Urothelium cell line (cell line): ENCODE results near the gene TMEM54.
A peak's percentile ranks its signal among the peaks of the same experiment; 100 is the strongest.

ENCODE experiments used
- DNase-seq: peaks from one replicate; pipeline ENCODE4 v3.0.0; 2011; ENCODE audit warnings: low spot score, mixed read lengths
- FAIRE-seq: peaks from 2 replicates; lab custom pipeline; 2011; peaks lifted over from hg19 to GRCh38; lab: Jason Lieb, UNC

TMEM54 gene

DNA sequence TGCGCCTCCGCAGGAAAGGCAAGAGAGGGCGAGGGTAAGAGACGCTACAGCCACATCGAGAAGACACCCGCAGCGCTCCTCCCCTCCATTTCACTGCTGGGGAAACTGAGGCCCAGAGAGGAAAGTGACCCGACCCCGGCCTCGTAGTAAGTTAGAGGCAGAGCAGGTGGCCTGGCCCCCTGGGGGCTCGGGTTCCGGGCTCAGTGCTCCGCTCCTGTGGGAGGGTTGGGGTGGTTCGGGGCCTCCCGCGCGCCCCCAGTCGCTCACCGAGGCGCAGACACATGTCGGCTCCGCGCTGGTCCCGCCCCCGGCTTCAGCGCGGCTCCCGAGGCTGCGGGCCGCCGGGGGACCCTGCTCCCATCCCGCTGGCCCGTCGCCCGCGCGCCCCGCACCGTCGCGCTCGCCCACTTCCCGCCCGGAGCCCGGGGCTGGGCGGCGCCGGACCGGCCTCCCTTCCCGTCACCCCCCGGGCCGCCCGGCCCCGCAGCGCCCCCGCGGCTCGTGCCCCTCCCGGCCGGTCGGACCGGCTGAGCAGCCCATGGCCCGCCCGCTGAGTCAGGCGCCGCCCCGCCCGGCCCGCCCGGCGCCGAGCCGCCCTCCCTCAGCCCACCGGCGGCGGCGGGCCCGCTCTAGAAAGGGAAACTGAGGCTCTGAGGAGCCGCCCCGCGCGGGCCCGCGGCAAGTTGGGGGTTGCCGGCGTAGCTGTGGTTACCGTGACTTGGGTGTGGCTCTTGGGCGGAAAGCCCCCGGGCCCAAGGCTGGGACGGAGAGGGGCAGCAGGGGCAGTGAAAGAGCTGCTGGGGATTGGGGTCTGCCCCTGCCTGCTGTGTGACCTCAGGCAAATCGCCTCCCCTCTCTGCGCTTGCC is at the start of gene TMEM54:
TMEM54 (minus strand) TSS at position 434 of the 867 bp plus-strand sequence; CDS start at position 283, 151 bp downstream.
- DNase-seq (peak; percentile 83), FAIRE-seq (peak; percentile 42)

DNA sequence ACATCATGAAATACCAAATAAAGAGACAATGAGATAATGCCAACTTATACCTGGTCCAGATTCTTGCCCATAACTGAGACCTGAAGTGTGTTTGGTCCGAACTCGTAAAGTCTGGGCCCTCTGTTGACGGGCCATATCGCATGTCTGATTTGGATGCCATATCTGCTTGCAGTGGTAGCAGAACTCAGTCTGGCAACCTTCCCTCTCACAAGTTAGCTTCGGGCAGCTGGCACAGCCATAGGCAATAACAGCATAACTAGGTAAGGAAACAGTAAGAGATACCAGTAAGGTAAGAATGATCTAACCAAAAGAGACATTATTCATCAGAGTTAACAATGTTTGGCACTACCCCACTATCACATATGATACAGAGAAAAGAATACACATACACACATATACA is 48.3 kb upstream of the TMEM54 start:
- FAIRE-seq (no peak), DNase-seq (no peak)

DNA sequence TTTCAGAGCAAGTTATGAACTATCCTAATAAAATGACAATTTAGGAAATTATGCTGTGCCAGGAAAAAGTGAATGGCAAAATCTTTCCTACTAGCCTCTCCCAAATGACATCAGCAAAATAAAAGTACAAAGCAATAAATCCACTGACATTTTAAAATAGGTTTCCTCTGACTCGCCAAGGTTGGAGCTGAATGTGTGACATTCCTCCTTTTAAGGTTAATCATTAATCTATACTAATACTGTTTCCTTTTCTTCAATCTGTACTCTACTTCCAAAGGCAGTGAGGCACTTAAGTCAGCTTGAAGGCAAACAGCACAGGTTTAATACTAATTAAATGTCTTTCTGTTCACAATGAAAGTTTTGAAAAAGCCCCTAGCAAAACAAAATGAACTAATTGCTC is 47.7 kb upstream of the TMEM54 start:
- FAIRE-seq (no peak), DNase-seq (no peak)

GRCh38 chr1:32948390-32948722 is 47.2 kb upstream of the TMEM54 start:
- FAIRE-seq (no peak), DNase-seq (no peak)

GRCh38 chr1:32947669-32948389 is 46.6 kb upstream of the TMEM54 start:
- no peak for DNase-seq
- FAIRE-seq, result no peak

- FAIRE-seq (no peak), DNase-seq (no peak)
Measured at GRCh38 chr1:32946413-32946812, 45.2 kb upstream of the TMEM54 start.

- DNase-seq (no peak), FAIRE-seq (no peak)
Measured at GRCh38 chr1:32944180-32944579, 43.0 kb upstream of the TMEM54 start.

GRCh38 chr1:32939655-32940371 is 38.6 kb upstream of the TMEM54 start:
- DNase-seq, result no peak
- no peak for FAIRE-seq

DNA sequence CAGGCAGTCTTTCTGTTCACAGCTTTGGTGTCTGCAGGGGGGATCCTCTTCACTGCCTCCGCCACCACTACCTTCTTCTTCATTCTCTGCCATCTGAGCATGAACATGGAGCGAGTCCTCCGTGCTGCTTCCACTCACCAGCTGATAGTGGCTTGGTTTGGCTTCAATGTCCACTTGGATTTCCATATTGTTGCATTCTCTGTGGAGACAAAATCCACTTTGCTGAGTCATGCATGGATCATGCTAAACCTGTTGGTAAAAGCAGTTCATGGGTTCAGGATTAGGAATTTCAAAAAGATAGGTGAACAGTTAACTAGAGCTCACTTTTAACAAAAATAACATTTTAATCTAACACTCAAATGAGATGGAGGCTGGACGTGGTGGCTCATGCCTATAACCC is 35.9 kb upstream of the TMEM54 start:
- no peak for DNase-seq
- no peak for FAIRE-seq

GRCh38 chr1:32934535-32934934 is 33.3 kb upstream of the TMEM54 start:
- FAIRE-seq (no peak), DNase-seq (no peak)

DNA sequence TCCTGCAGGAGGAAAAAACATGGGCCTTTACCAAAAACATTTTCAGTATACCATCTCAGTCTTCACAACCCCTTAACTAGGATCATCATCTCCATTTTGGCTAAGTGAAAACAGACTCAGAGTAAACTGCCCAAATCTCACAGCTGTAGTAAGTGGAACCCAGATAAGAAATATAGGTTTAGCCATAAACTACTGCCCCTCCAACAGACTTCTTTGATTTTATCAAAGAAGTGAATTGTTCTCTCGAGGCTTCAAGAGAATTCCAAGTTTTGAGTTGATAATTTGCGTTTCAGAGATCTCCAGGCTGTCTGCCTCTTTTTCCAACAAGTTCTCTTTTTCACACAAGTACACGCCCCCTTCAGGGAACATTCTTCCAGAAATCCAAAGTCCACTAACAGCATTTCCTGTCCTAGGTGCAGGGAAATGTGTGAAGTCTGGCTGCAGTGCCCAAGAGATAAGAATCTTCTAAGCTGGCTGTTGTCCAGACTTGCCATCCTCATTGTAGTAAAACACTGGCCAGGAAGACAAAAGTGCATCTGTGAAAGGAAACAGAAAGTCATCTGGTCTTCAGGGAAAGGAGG is 32.6 kb upstream of the TMEM54 start:
- FAIRE-seq, result no peak
- DNase-seq, result peak; percentile 15

GRCh38 chr1:32931760-32932159 is 30.6 kb upstream of the TMEM54 start:
- no peak for DNase-seq
- FAIRE-seq, result no peak

GRCh38 chr1:32929366-32929765 is 28.2 kb upstream of the TMEM54 start:
- no peak for FAIRE-seq
- DNase-seq, result no peak

- DNase-seq (no peak), FAIRE-seq (no peak)
Measured at GRCh38 chr1:32928715-32929114, 27.5 kb upstream of the TMEM54 start.

DNA sequence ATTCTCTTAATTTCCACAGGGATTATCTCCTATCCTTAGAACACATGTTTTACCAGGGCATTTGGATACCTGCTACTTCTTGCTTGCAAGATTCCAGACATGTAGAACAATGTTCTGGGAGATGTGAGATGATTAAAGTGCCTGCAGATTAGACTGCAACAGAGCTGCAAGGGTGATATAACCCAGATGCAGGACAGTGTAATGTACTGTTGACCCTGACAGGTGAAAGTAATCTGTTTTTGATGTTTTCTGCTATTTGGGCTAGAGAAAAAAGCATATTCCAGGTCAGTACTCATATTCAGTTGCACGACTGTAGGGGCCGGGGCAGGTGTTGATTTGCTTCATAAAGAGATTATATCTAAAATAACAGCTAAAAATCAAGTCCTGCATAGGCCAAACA is 27.1 kb upstream of the TMEM54 start:
- FAIRE-seq, result no peak

DNA sequence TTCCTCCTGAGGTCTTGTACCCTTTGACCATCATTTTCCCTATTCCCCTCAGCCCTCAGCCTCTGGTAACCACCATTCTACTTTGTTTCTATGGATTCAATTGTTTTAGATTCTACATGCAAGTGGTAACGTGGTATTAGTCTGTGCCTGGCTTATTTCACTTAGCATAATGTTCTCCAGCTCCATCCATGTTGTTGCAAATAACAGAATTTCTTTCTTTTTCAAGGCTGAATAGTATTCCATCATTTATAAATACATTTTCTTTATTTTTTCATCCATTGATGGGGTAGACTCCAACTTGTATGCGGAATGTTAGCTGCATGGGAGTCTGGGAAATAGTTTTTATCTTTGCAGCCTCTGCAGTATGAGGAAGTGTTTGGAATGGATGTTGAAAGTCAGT is 26.3 kb upstream of the TMEM54 start:
- FAIRE-seq (no peak), DNase-seq (no peak)

More for the DNA sequence above, 27.1 kb upstream of the TMEM54 start:
- no peak for DNase-seq

- DNase-seq, result no peak
- FAIRE-seq, result no peak
Measured at GRCh38 chr1:32926562-32926961, 25.4 kb upstream of the TMEM54 start.

DNA sequence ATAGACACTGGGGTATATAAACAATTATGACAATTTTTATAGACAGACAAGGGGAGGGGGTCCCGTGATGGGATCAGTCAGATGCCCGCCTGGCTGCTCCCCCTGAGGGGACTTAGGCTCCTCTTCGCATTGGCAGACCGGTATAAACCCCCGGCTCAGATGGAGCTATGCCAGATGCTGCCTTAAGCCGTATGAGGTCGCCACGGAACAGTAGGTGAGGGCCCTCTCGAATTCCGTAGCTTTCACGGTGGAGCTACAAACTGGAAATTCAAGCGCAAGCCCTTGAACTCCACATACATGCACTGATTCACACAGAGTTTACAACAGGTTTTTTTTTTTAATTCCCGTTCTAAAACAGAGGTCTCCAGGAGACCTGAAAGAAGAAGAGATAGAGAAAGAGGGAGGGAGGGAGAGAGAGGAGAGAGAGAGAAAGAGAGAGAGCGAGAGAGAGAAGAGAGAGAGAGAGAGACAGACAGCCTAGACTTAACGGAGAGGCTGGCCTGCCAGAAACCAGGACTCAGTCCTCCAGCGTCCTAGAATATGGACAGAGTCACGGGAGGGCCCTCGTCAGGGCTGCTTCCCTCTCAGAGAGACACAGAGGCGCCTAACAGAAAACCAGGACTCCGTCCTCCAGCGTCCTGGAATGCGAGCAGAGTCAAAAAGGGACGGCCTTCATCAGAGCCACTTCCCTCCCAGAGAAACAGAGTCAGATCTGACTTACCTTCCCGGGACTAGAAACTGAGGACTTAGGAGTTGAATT is 24.4 kb upstream of the TMEM54 start:
- DNase-seq, result no peak
- no peak for FAIRE-seq

GRCh38 chr1:32924881-32925344 is 23.7 kb upstream of the TMEM54 start:
- DNase-seq (no peak), FAIRE-seq (no peak)

DNA sequence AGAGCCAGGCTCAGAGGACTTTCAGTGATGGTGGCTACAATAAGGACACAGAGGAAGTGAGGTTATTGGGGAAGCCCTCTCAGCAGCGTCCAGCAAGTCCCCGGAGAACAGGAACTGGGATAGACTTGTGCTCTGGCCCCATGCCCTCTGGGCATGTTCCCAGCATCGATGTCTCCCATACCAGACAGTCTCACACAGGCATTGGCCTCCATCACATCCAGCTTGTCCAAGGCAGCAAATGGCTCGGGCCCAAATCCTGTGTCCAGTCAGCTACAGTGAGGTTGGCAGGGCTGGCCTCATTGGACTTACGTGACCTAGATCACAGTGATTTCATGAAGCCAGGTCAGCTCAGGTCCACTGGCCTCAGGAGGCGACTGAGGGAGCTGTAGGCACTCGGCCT is 19.6 kb upstream of the TMEM54 start:
- DNase-seq, result no peak
- no peak for FAIRE-seq
